Measurements from ENCODE around the gene PDZRN3.

The PDZRN3 gene

GRCh38 chr3:73384091-73384906 lies 240.4 kb downstream of the PDZRN3 start:
- no peak overlapping the region for H3K4me3 ChIP-seq (ENCODE audit: control insufficient read depth, low read depth, low read length)
- TF ChIP-seq, protein P1, sequence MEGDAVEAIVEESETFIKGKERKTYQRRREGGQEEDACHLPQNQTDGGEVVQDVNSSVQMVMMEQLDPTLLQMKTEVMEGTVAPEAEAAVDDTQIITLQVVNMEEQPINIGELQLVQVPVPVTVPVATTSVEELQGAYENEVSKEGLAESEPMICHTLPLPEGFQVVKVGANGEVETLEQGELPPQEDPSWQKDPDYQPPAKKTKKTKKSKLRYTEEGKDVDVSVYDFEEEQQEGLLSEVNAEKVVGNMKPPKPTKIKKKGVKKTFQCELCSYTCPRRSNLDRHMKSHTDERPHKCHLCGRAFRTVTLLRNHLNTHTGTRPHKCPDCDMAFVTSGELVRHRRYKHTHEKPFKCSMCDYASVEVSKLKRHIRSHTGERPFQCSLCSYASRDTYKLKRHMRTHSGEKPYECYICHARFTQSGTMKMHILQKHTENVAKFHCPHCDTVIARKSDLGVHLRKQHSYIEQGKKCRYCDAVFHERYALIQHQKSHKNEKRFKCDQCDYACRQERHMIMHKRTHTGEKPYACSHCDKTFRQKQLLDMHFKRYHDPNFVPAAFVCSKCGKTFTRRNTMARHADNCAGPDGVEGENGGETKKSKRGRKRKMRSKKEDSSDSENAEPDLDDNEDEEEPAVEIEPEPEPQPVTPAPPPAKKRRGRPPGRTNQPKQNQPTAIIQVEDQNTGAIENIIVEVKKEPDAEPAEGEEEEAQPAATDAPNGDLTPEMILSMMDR (IDR thresholded peaks at IDR 0.05; ENCODE audit: control insufficient read depth, insufficient read depth, low read depth, low read length, missing control alignments) = no peak
- no peak for DNase-seq (ENCODE audit: low read depth)

DNA sequence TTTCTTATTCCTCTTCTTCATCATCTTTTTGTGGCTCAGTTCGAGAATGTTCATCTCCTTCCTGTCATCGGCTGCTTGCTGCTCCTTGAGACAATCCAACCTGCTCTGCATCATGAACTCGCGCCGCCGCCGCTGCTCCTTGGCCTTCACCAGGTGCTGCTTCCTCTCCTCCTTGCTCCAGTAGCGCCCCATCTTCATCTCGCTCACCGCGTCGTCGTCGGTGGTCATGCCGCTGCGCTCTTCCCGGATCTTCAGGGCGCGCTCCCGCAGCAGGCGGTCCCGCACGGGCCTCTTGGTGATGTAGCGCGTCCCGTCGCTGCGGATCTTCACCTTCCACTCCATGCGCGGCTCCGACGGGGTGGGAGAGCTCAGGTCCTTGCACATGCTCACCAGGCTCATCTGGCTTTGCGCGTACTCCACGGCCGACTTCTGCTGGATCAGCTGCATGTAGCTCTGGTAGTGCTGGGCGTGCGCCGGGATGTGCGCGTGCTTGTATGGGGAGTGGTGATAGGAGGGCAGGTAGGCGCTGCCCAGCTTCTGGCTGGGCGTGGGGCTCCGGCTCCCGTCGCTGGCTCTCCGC lies 241.2 kb downstream of the PDZRN3 start:
- TF ChIP-seq, protein P1 (IDR thresholded peaks at IDR 0.05; ENCODE audit: control insufficient read depth, insufficient read depth, low read depth, low read length, missing control alignments) = no peak
- no peak overlapping the region for H3K4me3 ChIP-seq (ENCODE audit: control insufficient read depth, low read depth, low read length)
- no peak for DNase-seq (ENCODE audit: low read depth)

- no peak overlapping the region for H3K4me3 ChIP-seq (ENCODE audit: control insufficient read depth, low read depth, low read length)
- TF ChIP-seq, protein P1 (IDR thresholded peaks at IDR 0.05; ENCODE audit: control insufficient read depth, insufficient read depth, low read depth, low read length, missing control alignments) = no peak
- DNase-seq (ENCODE audit: low read depth) = no peak
Observed at GRCh38 chr3:73381551-73381950, 243.2 kb downstream of the PDZRN3 start.

- TF ChIP-seq, protein P1 (IDR thresholded peaks at IDR 0.05; ENCODE audit: control insufficient read depth, insufficient read depth, low read depth, low read length, missing control alignments) = no peak
- H3K4me3 ChIP-seq (ENCODE audit: control insufficient read depth, low read depth, low read length) = no peak overlapping the region
- no peak for DNase-seq (ENCODE audit: low read depth)
Observed at GRCh38 chr3:73380735-73381532, 243.8 kb downstream of the PDZRN3 start.

DNA sequence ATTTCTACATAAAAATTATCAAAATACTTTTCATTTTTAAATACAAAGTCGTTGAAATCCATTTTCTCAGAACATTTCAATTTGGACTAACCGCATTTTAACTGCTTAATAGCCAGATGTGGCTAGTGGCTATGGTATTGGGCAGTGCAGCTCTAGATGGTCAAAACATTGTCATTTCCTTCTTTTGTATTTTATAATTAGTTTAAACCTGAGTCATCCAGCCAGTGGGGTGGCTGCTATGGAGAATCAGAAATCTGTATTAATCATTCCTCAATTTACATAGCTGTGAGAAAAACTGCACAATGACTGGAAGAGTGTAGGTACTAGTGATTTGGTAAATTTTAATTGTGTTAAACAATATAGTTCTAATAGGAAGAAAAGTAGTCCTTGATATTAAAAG lies 245.3 kb downstream of the PDZRN3 start:
- no peak for DNase-seq (ENCODE audit: low read depth)
- H3K4me3 ChIP-seq (ENCODE audit: control insufficient read depth, low read depth, low read length) = no peak overlapping the region
- TF ChIP-seq, protein P1 (IDR thresholded peaks at IDR 0.05; ENCODE audit: control insufficient read depth, insufficient read depth, low read depth, low read length, missing control alignments) = no peak

GRCh38 chr3:73378207-73378606 lies 246.5 kb downstream of the PDZRN3 start:
- TF ChIP-seq, protein P1 (IDR thresholded peaks at IDR 0.05; ENCODE audit: control insufficient read depth, insufficient read depth, low read depth, low read length, missing control alignments) = no peak
- H3K4me3 ChIP-seq (ENCODE audit: control insufficient read depth, low read depth, low read length) = no peak overlapping the region
- DNase-seq (ENCODE audit: low read depth) = no peak
